ENCODE results near the gene GGA2.

Gene GGA2

GRCh38 chr16:23535901-23536300, 25.6 kb upstream of the GGA2 start:
- POLR2A ChIA-PET = no interaction called here

DNA sequence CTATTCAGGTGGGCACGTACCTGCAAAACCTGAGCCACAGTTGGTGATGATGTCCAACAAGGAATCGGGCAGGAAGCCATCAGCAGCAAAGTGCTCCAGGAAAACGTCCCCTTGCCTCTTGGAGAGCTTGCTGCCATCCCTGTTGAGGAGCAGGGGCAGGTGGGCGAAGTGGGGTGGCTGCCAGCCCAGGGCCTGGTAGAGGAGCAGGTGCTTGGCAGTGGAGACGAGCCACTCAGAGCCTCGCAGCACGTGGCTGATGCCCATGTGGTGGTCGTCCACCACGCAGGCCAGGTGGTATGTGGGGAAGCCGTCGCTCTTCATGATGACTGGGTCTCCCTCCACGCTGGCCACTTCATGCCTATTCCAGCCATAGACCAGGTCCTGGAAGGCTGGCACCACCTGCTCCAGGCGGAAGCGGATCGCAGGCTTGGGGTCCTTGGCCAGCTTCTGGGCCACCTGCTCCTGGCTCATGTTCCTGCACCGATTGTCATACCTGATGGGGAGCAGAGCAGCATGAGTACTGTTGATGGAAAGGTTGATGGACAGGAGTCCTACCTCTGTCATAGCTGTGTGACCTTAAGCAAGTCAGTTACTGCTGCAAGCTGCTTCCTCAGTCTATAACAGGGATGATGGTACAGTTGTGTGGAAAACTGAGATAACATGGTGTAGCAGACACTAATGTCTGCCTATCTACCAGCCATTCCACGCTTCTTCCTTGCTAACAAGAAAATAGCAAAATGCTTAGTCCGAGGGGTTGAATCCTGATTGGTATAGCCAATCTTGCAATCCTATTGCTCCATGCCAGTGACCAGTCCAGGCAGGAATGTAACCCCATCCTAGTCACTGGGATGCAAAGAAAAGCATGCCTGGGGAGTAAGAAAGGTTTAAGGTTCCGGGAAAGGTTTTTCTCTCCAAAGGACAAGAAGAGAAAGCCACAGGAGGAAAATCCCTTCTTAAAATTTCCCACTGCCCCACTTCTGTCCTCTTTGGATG, 24.9 kb upstream of the GGA2 start:
- ChIA-PET CTCF (interaction anchor here (0.6 kb wide), 1 partner anchor 62 kb away, joined by 5 read pairs; the partner anchor contains the start of gene NDUFAB1), POLR2A (no interaction called here)
- H3K9me3 ChIP-seq (ENCODE audit: control insufficient read depth, insufficient read depth, low read depth, low read length) = no peaks in the 10 kb centered on the region
- no peaks in the 10 kb centered on the region for H3K4me1 ChIP-seq (ENCODE audit: control insufficient read depth, insufficient read depth, low read length)
- H3K36me3 ChIP-seq (ENCODE audit: control insufficient read depth in 2 of 2, insufficient read depth in 1 of 2, low read length in 2 of 2) = peaks cover 18 to 66% of the 10 kb centered on the region in 2 experiments; a peak in 2 of 3 replicates
- TF ChIP-seq ZNF544 (tag by site-specific recombination; IDR thresholded peaks at IDR 0.05) (no peak), ZNF791 (tag by site-specific recombination; IDR thresholded peaks at IDR 0.05) (no peak), ZNF426 (tag by site-specific recombination; IDR thresholded peaks at IDR 0.05) (no peak), EGR2 (tag by site-specific recombination; IDR thresholded peaks at IDR 0.05; ENCODE audit: low read depth) (no peak), ZNF76 (tag by site-specific recombination; IDR thresholded peaks at IDR 0.05; ENCODE audit: borderline replicate concordance, low read depth) (no peak)
- H3K4me3 ChIP-seq (ENCODE audit: low read depth, low read length) = no peak overlapping the region
- no peak overlapping the region for H3K27ac ChIP-seq (ENCODE audit: extremely low read depth, low read depth, low read length)

More at GRCh38 chr16:23535901-23536300, 25.6 kb upstream of the GGA2 start:
- Histone ChIP-seq H3K9me3 (ENCODE audit: control insufficient read depth, insufficient read depth, low read depth, low read length) (no peaks in the 10 kb centered on the region), H3K27ac (ENCODE audit: extremely low read depth, low read depth, low read length) (no peak overlapping the region), H3K4me1 (ENCODE audit: control insufficient read depth, insufficient read depth, low read length) (no peaks in the 10 kb centered on the region), H3K4me3 (ENCODE audit: low read depth, low read length) (no peak overlapping the region), H3K36me3 (ENCODE audit: control insufficient read depth in 2 of 2, insufficient read depth in 1 of 2, low read length in 2 of 2) (peaks cover 21 to 71% of the 10 kb centered on the region in 2 experiments; a peak in 2 of 3 replicates)
- TF ChIP-seq BCL11B (tag by site-specific recombination; IDR thresholded peaks at IDR 0.05; ENCODE audit: low read depth) (no peak), ZNF341 (tag by site-specific recombination; IDR thresholded peaks at IDR 0.05; ENCODE audit: low read depth) (no peak), ZNF830 (tag by site-specific recombination; IDR thresholded peaks at IDR 0.05; ENCODE audit: low read depth) (no peak), ZNF140 (tag by site-specific recombination; IDR thresholded peaks at IDR 0.05) (no peak), IKZF3 (tag by site-specific recombination; IDR thresholded peaks at IDR 0.05) (no peak), PRDM10 (tag by site-specific recombination; IDR thresholded peaks at IDR 0.05) (no peak), ZNF214 (tag by site-specific recombination; IDR thresholded peaks at IDR 0.05; ENCODE audit: borderline replicate concordance) (no peak), ZNF311 (tag by site-specific recombination; IDR thresholded peaks at IDR 0.05; ENCODE audit: borderline replicate concordance) (no peak), ZNF571 (tag by site-specific recombination; IDR thresholded peaks at IDR 0.05) (no peak), REPIN1 (tag by site-specific recombination; IDR thresholded peaks at IDR 0.05; ENCODE audit: low read depth) (no peak), KLF10 (tag by site-specific recombination; IDR thresholded peaks at IDR 0.05) (no peak)
- CTCF ChIA-PET = interaction anchor here (0.7 kb wide), 1 partner anchor 1319 kb away, joined by 5 read pairs; no protein-coding TSS in a partner anchor

- Histone ChIP-seq H3K27ac (ENCODE audit: extremely low read depth, low read depth, low read length) (no peak overlapping the region), H3K4me3 (ENCODE audit: low read depth, low read length) (no peak overlapping the region), H3K4me1 (ENCODE audit: control insufficient read depth, insufficient read depth, low read length) (no peaks in the 10 kb centered on the region), H3K36me3 (ENCODE audit: control insufficient read depth in 2 of 2, insufficient read depth in 1 of 2, low read length in 2 of 2) (peaks cover 12 to 76% of the 10 kb centered on the region in 2 experiments; a peak in 2 of 3 replicates), H3K9me3 (ENCODE audit: control insufficient read depth, insufficient read depth, low read depth, low read length) (no peaks in the 10 kb centered on the region)
- TF ChIP-seq ZNF677 (tag by site-specific recombination; IDR thresholded peaks at IDR 0.05) (no peak), SCRT1 (tag by site-specific recombination; IDR thresholded peaks at IDR 0.05; ENCODE audit: borderline replicate concordance) (peak; percentile 80), SCRT2 (tag by site-specific recombination; IDR thresholded peaks at IDR 0.05) (peak; percentile 79)
- POLR2A ChIA-PET = no interaction called here
- CTCF ChIA-PET = no interaction called here
Observed at GRCh38 chr16:23532448-23532847, 22.2 kb upstream of the GGA2 start.

Measured in HEK293 (cell line).